Panc1 (cell line): ENCODE results near the gene ITGAX. TPM values are rescaled to one million over a fixed set of nuclear protein-coding genes. Genes with fewer than 3 reads are reported as not detected.

Source experiments
- ATAC-seq: fragments of 200-7000 bp; cut with Tn5 transposase; 2 replicates; pipeline ENCODE4 v1.9.1; 2020; ENCODE audit warnings: mild to moderate bottlenecking, moderate library complexity
- BruUV-seq: library from RNA; stranded (reverse); fragments of 400-500 nt; replicated peaks from 2 replicates; lab custom pipeline; 2021; lab: Mats Ljungman, UMichigan
- CTCF ChIA-PET: fragments of 300-600 bp; sonication (Branson Sonifier 250); formaldehyde crosslinking; loops from one replicate; lab custom pipeline; 2022; ENCODE audit warnings: antibody characterized with exemption; lab: Charles Lee
- POLR2A ChIA-PET: fragments of 300-600 bp; sonication (Branson Sonifier 250); formaldehyde crosslinking; loops from one replicate; lab custom pipeline; 2022; ENCODE audit warnings: antibody characterized with exemption; lab: Charles Lee
- DNase-seq: peaks from one replicate; pipeline ENCODE4 v3.0.0-alpha.2; 2010; ENCODE audit warnings: low read depth, low spot score
- H3K27ac ChIP-seq: 2 replicates; pipeline ENCODE4 v1.5.1; 2011; ENCODE audit warnings: mild to moderate bottlenecking, low read length, inconsistent platforms
- H3K27me3 ChIP-seq: fragments of 200-500 bp; sonication (Bioruptor generic); 2 replicates; pipeline ENCODE4 v1.6.0; 2014; ENCODE audit warnings: low read length, inconsistent platforms; ENCODE audit not compliant: control insufficient read depth, insufficient read depth
- H3K36me3 ChIP-seq: fragments of 200-500 bp; sonication (Bioruptor generic); 2 replicates; pipeline ENCODE4 v1.5.1; 2014; ENCODE audit warnings: inconsistent platforms, mild to moderate bottlenecking, low read length, moderate library complexity; ENCODE audit not compliant: control insufficient read depth, insufficient read depth
- H3K4me1 ChIP-seq: 2 replicates; pipeline ENCODE4 v1.5.1; 2011; ENCODE audit warnings: inconsistent platforms, mild to moderate bottlenecking, low read length, moderate library complexity; ENCODE audit not compliant: control insufficient read depth, insufficient read depth
- H3K4me3 ChIP-seq, 2 experiments: 2 replicates each; pipeline ENCODE4 v1.5.1; 2011 to 2012; ENCODE audit warnings: low read depth in 2 of 2, low read length in 2 of 2, mild to moderate bottlenecking in 2 of 2, inconsistent platforms in 1 of 2, moderate library complexity in 1 of 2
- H3K9me3 ChIP-seq: fragments of 200-500 bp; sonication (Bioruptor generic); 2 replicates; pipeline ENCODE4 v1.5.1; 2014; ENCODE audit warnings: low read depth, mild to moderate bottlenecking, inconsistent platforms, low read length, moderate library complexity; ENCODE audit not compliant: control insufficient read depth, insufficient read depth
- CTCF ChIP-seq: fragments of 450-650 bp; IDR thresholded peaks from 2 replicates; pipeline ENCODE4 v1.5.1; 2017; ENCODE audit warnings: mild to moderate bottlenecking
- POLR2AphosphoS5 ChIP-seq: IDR thresholded peaks from 2 replicates; pipeline ENCODE4 v1.6.1; 2012; ENCODE audit warnings: mild to moderate bottlenecking, low read depth, low read length, moderate library complexity
- SIN3A ChIP-seq: IDR thresholded peaks from 2 replicates; pipeline ENCODE4 v1.6.1; 2012; ENCODE audit warnings: low read depth, mild to moderate bottlenecking, low read length, moderate library complexity, borderline replicate concordance; ENCODE audit not compliant: insufficient read depth
- TCF7L2 ChIP-seq: IDR thresholded peaks from 2 replicates; pipeline ENCODE4 v1.6.1; 2011; ENCODE audit warnings: mild to moderate bottlenecking, low read depth, low read length, inconsistent platforms
- in situ Hi-C: cut with HindIII; loops from 2 replicates; pipeline ENCODE4 v1.10.0; 2016; ENCODE audit warnings: low sequenced_read_pairs, low pct_unique_long_range_greater_than_20kb
- intact Hi-C: fragments of 100-400 bp; cut with micrococcal nuclease; formaldehyde crosslinking; loops from one replicate; pipeline ENCODE4 v1.10.0; 2022; ENCODE audit not compliant: unreplicated experiment
- total RNA-seq: library from RNA; stranded (reverse); gene quantifications from one replicate; pipeline ENCODE4 v1.2.1, GENCODE V29; 2021; ENCODE audit not compliant: unreplicated experiment
- TF ChIP-seq, protein P1 (sequence below), 2 experiments: IDR thresholded peaks; 2 replicates each; pipeline ENCODE4 v1.6.1; 2011 to 2012; ENCODE audit warnings: low read depth in 2 of 2, control low read depth in 1 of 2, low read length in 1 of 2, mild to moderate bottlenecking in 1 of 2, moderate library complexity in 1 of 2; ENCODE audit not compliant: insufficient read depth in 1 of 2

The ITGAX gene
- total RNA-seq, 1 experiment from 2014 or later = 0.49 TPM

GRCh38 chr16:31412750-31413149 is 57.8 kb downstream of the ITGAX start:
- intact Hi-C loops = no loop called here
- H3K4me1 ChIP-seq = no peaks in the 10 kb centered on the region
- in situ Hi-C loops = no loop called here
- no TSS peak for BruUV-seq
- H3K36me3 ChIP-seq = no peaks in the 10 kb centered on the region
- TF ChIP-seq, protein P1, sequence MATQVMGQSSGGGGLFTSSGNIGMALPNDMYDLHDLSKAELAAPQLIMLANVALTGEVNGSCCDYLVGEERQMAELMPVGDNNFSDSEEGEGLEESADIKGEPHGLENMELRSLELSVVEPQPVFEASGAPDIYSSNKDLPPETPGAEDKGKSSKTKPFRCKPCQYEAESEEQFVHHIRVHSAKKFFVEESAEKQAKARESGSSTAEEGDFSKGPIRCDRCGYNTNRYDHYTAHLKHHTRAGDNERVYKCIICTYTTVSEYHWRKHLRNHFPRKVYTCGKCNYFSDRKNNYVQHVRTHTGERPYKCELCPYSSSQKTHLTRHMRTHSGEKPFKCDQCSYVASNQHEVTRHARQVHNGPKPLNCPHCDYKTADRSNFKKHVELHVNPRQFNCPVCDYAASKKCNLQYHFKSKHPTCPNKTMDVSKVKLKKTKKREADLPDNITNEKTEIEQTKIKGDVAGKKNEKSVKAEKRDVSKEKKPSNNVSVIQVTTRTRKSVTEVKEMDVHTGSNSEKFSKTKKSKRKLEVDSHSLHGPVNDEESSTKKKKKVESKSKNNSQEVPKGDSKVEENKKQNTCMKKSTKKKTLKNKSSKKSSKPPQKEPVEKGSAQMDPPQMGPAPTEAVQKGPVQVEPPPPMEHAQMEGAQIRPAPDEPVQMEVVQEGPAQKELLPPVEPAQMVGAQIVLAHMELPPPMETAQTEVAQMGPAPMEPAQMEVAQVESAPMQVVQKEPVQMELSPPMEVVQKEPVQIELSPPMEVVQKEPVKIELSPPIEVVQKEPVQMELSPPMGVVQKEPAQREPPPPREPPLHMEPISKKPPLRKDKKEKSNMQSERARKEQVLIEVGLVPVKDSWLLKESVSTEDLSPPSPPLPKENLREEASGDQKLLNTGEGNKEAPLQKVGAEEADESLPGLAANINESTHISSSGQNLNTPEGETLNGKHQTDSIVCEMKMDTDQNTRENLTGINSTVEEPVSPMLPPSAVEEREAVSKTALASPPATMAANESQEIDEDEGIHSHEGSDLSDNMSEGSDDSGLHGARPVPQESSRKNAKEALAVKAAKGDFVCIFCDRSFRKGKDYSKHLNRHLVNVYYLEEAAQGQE (IDR thresholded peaks at IDR 0.05; ENCODE audit: insufficient read depth in 1 of 2, low read depth in 2 of 2, low read length in 1 of 2) = no peak
- TF ChIP-seq POLR2AphosphoS5 = no peak
- no peak for TF ChIP-seq SIN3A
- no peak for TF ChIP-seq CTCF
- TF ChIP-seq TCF7L2 = no peak
- no peaks in the 10 kb centered on the region for H3K9me3 ChIP-seq
- ChIA-PET POLR2A (no interaction called here), CTCF (no interaction called here)
- ATAC-seq (no peak), DNase-seq (no peak)
- H3K27me3 ChIP-seq = no peaks in the 10 kb centered on the region
- H3K4me3 ChIP-seq = no peak overlapping the region
- no peak overlapping the region for H3K27ac ChIP-seq

DNA sequence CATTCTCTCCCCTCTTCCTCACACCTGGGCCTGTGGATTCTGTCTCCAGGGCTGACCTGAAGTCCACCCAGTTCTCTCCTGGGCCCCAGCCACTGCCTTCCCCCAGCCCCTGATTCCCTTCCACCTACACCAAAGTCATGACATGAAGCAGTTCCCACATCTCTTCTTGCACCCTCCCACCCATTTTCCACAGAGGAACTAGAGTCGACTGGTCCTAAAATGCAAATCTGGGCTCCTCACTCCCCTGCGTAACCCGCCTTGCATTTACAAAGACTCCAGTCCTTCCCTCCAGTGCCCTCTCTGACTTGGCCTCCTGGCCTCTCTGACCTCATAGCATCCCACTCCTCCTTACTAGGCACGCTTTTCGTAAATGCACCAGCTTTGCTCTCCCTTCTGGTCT is 58.4 kb downstream of the ITGAX start:
- Histone ChIP-seq H3K27ac (no peak overlapping the region), H3K36me3 (no peaks in the 10 kb centered on the region), H3K9me3 (no peaks in the 10 kb centered on the region), H3K4me1 (no peaks in the 10 kb centered on the region), H3K4me3 (no peak overlapping the region), H3K27me3 (no peaks in the 10 kb centered on the region)
- BruUV-seq = no TSS peak
- intact Hi-C loops = no loop called here
- POLR2A ChIA-PET = no interaction called here
- ATAC-seq (no peak), DNase-seq (no peak)
- CTCF ChIA-PET = no interaction called here
- TF ChIP-seq TCF7L2 = no peak
- no peak for TF ChIP-seq POLR2AphosphoS5
- TF ChIP-seq SIN3A = no peak
- no peak for TF ChIP-seq CTCF
- TF ChIP-seq, protein P1 (IDR thresholded peaks at IDR 0.05; ENCODE audit: insufficient read depth in 1 of 2, low read depth in 2 of 2, low read length in 1 of 2) = no peak
- in situ Hi-C loops = no loop called here
